Measurements from ENCODE around the gene GXYLT1.

- TF ChIP-seq POLR2AphosphoS5 (IDR thresholded peaks at IDR 0.05; ENCODE audit: low read depth, low read length) (no peak), TAF1 (IDR thresholded peaks at IDR 0.05; ENCODE audit: borderline replicate concordance, insufficient read depth, low read length) (no peak)
These were observed 11.6 kb upstream of the GXYLT1 start for GRCh38 chr12:42156232-42156631.

Data from PFSK-1 (cell line).